Dermis microvascular lymphatic vessel endothelial cell (primary cell): ENCODE data around the gene RGS12. TPM values are rescaled to one million over a fixed set of nuclear protein-coding genes. Genes with fewer than 3 reads are reported as not detected.

Experiments
- DNase-seq, 2 donors: peaks; one replicate each; pipeline versions ENCODE4 v3.0.0 to v3.0.0-alpha.2; 2010; ENCODE audit warnings: low read depth in 2 of 2
- total RNA-seq: library from RNA; depleted of rRNA; stranded (reverse); fragments of >200 nt; gene quantifications from 2 replicates; pipeline ENCODE4 v1.2.1, GENCODE V29; 2014

RGS12 gene
- total RNA-seq, 1 donor from 2014 or later, result 30.7 TPM

- no peak for DNase-seq
Measured at GRCh38 chr4:3269991-3270611, 22.7 kb upstream of the RGS12 start.

- DNase-seq, result no peak
Measured at GRCh38 chr4:3271131-3271530, 21.7 kb upstream of the RGS12 start.

- no peak for DNase-seq
Measured at GRCh38 chr4:3276986-3277385, 15.8 kb upstream of the RGS12 start.

- no peak for DNase-seq
Measured at GRCh38 chr4:3280466-3280865, 12.4 kb upstream of the RGS12 start.

- no peak for DNase-seq
Measured at GRCh38 chr4:3283483-3283882, 9.3 kb upstream of the RGS12 start.

GRCh38 chr4:3283916-3284315 is 8.9 kb upstream of the RGS12 start:
- DNase-seq, result no peak

- no peak for DNase-seq
Measured at GRCh38 chr4:3284734-3285557, 7.9 kb upstream of the RGS12 start.

GRCh38 chr4:3285558-3286334 is 7.1 kb upstream of the RGS12 start:
- no peak for DNase-seq

GRCh38 chr4:3286335-3287175 is 6.3 kb upstream of the RGS12 start:
- DNase-seq, result no peak

- no peak for DNase-seq
Measured at GRCh38 chr4:3287271-3287971, 5.4 kb upstream of the RGS12 start.

GRCh38 chr4:3287972-3288570 is 4.8 kb upstream of the RGS12 start:
- no peak for DNase-seq

GRCh38 chr4:3288571-3289094 is 4.2 kb upstream of the RGS12 start:
- no peak for DNase-seq

- DNase-seq, result no peak
Measured at GRCh38 chr4:3290476-3290875, 2.3 kb upstream of the RGS12 start.

- no peak for DNase-seq
Measured at GRCh38 chr4:3290889-3291321, 1.9 kb upstream of the RGS12 start.

GRCh38 chr4:3291411-3291968 is 1.3 kb upstream of the RGS12 start:
- DNase-seq, result peak in 1 of 2 donors; percentile 15

GRCh38 chr4:3291969-3292570 is 751 bp upstream of the RGS12 start:
- DNase-seq, result peak in 1 of 2 donors; percentile 59

GRCh38 chr4:3293401-3294391 is 875 bp downstream of the RGS12 start:
- no peak for DNase-seq
